Calu3 (cell line): ENCODE data around the gene ZBTB44. TPM values are rescaled to one million over a fixed set of nuclear protein-coding genes. Genes with fewer than 3 reads are reported as not detected.

ENCODE experiments used
- BruUV-seq: library from RNA; stranded (reverse); fragments of 400-500 nt; replicated peaks from 2 replicates; lab custom pipeline; 2021; lab: Mats Ljungman, UMichigan
- CTCF ChIA-PET: fragments of 300-600 bp; sonication (Branson Sonifier 250); formaldehyde crosslinking; loops from one replicate; lab custom pipeline; 2022; ENCODE audit warnings: antibody characterized with exemption; lab: Charles Lee
- DNase-seq: peaks from one replicate; pipeline ENCODE4 v3.0.0; 2022
- H3K27ac Mint-ChIP-seq: one replicate; pipeline ENCODE4 v1.8.0; 2022; ENCODE audit warnings: mixed read lengths; ENCODE audit not compliant: unreplicated experiment
- H3K27me3 Mint-ChIP-seq: one replicate; pipeline ENCODE4 v1.8.0; 2022; ENCODE audit warnings: mixed read lengths; ENCODE audit not compliant: unreplicated experiment
- H3K36me3 Mint-ChIP-seq: one replicate; pipeline ENCODE4 v1.8.0; 2022; ENCODE audit warnings: mild to moderate bottlenecking, moderate library complexity, mixed read lengths; ENCODE audit not compliant: insufficient read depth, unreplicated experiment
- H3K4me1 Mint-ChIP-seq: one replicate; pipeline ENCODE4 v1.8.0; 2022; ENCODE audit warnings: mild to moderate bottlenecking, low read depth, mixed read lengths; ENCODE audit not compliant: unreplicated experiment
- H3K4me3 Mint-ChIP-seq: one replicate; pipeline ENCODE4 v1.8.0; 2022; ENCODE audit warnings: mild to moderate bottlenecking, low read depth, moderate library complexity, mixed read lengths; ENCODE audit not compliant: unreplicated experiment
- H3K9me3 Mint-ChIP-seq: one replicate; pipeline ENCODE4 v1.8.0; 2022; ENCODE audit warnings: low read depth, mixed read lengths; ENCODE audit not compliant: unreplicated experiment
- CTCF ChIP-seq: fragments of 200-600 bp; IDR thresholded peaks from one replicate; pipeline ENCODE4 v1.8.0; 2022; ENCODE audit warnings: antibody characterized with exemption; ENCODE audit not compliant: unreplicated experiment
- intact Hi-C: fragments of 100-400 bp; cut with micrococcal nuclease; formaldehyde crosslinking; loops from one replicate; pipeline ENCODE4 v1.10.0; 2022; ENCODE audit not compliant: unreplicated experiment
- total RNA-seq: library from RNA; stranded (reverse); gene quantifications from 2 replicates; pipeline ENCODE4 v1.2.3, GENCODE V29; 2022

ZBTB44 gene
- total RNA-seq, 1 experiment from 2014 or later: 29.7 TPM

DNA sequence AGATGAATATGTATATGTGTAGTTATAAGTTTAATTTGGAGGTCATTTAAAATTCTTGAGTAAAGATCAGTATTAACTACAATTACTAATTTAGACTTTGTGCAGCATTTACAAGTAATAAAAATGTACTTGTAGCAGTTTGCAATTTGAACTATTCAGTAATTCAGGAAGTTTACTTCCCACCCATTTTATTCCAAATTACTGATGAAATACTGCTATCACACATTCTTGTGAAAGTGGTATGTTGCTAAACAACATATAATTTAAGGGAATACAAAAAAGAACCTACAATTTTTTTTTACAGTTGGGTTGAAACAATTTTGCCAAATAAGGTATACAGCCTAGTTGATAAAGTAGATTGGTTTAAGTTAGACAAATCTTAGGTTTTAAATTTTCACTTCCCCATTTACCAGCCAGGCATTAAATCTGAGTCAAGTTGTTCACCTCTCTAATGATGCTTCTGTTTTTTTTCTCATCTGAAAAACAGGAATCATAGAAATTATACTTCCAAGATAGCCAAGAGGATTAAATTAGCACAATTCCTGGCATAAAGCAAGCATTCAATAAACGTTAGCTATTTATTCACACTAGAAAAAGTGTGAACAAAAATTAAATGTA, 45.3 kb downstream of the ZBTB44 start:
- no peak for TF ChIP-seq CTCF
- H3K36me3 Mint-ChIP-seq: no peaks in the 10 kb centered on the region
- H3K27ac Mint-ChIP-seq: no peak overlapping the region
- no peaks in the 10 kb centered on the region for H3K4me1 Mint-ChIP-seq
- CTCF ChIA-PET: no interaction called here
- H3K9me3 Mint-ChIP-seq: no peaks in the 10 kb centered on the region
- no TSS peak for BruUV-seq
- H3K4me3 Mint-ChIP-seq: no peak overlapping the region
- no peaks in the 10 kb centered on the region for H3K27me3 Mint-ChIP-seq
- no peak for DNase-seq
- intact Hi-C loops: no loop called here

DNA sequence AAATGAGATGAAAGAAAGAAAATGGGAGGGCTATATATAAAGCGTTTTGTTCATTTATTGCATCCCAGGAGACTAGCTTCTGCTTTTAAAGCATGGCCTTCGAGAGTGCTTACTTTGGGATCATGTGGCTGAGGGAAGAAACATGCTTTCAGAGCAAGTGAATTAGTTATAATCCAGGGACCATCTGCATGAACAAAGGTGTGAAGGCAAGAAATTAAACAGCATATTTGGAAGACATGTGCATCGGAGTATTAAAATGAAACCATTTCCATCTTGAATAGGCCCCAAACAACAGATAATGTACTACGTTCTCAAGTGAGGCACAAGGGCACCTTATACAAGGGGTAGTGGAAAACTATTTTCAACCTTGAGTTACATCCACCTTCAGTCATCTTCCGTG, 51.4 kb downstream of the ZBTB44 start:
- intact Hi-C loops: no loop called here
- no peak for TF ChIP-seq CTCF
- DNase-seq: no peak
- Mint-ChIP-seq H3K4me3 (no peak overlapping the region), H3K4me1 (peaks cover 11% of the 10 kb centered on the region), H3K36me3 (peaks cover 13% of the 10 kb centered on the region), H3K27me3 (no peaks in the 10 kb centered on the region), H3K9me3 (no peaks in the 10 kb centered on the region), H3K27ac (no peak overlapping the region)
- CTCF ChIA-PET: no interaction called here
- BruUV-seq: no TSS peak

DNA sequence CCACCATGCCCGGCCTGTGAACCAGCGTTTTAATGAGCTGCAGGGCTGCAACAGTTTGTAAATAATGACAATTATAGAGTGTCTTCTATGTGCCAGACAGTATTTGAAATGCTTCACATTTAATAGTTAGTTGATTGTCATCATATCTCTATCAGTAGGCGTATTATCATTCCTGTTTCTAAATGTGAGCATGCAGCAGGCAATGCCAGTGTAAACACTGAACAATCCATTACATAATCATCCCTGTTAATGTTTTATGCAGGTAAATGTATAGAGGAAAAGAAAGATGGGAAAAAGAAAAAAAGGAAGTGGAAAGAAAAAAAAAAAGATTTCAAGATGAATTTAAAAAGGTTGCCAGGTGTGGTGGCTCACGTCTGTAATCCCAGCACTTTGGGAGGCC, 52.3 kb downstream of the ZBTB44 start:
- BruUV-seq: no TSS peak
- no peak for TF ChIP-seq CTCF
- no peak for DNase-seq
- intact Hi-C loops: no loop called here
- H3K4me1 Mint-ChIP-seq: peaks cover 11% of the 10 kb centered on the region
- H3K27me3 Mint-ChIP-seq: no peaks in the 10 kb centered on the region
- no peaks in the 10 kb centered on the region for H3K9me3 Mint-ChIP-seq
- H3K36me3 Mint-ChIP-seq: peaks cover 13% of the 10 kb centered on the region
- CTCF ChIA-PET: no interaction called here
- no peak overlapping the region for H3K27ac Mint-ChIP-seq
- no peak overlapping the region for H3K4me3 Mint-ChIP-seq

DNA sequence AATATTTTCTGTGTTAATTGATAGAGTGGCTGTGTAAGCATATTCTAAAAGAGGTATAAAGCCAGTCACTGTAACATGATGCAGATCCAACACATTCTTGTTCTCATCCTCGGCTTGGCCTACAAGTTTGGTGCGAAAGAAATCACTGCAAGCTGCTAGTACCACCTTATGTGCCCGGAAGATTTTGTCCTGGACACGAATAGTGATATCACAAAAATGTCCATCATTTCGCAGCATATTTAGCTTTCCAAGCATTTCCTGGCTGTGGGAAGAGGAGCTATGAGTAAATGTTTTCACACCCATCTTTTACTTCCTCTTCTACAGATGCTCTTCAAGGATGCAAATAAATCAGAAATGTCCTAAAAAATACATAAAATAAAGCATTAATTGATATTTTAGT, 53.1 kb downstream of the ZBTB44 start:
- BruUV-seq: no TSS peak

More for the DNA sequence above, 53.1 kb downstream of the ZBTB44 start:
- Mint-ChIP-seq H3K36me3 (peaks cover 13% of the 10 kb centered on the region), H3K9me3 (no peaks in the 10 kb centered on the region), H3K27me3 (no peaks in the 10 kb centered on the region), H3K27ac (no peak overlapping the region), H3K4me3 (no peak overlapping the region), H3K4me1 (peaks cover 11% of the 10 kb centered on the region)
- DNase-seq: no peak
- intact Hi-C loops: no loop called here
- CTCF ChIA-PET: no interaction called here
- no peak for TF ChIP-seq CTCF
